ENCODE results near the gene HNF1A. TPM values are rescaled to one million over a fixed set of nuclear protein-coding genes. Genes with fewer than 3 reads are reported as not detected.
A peak's percentile ranks its signal among the peaks of the same experiment; 100 is the strongest.

Gene HNF1A
- total and polyA plus RNA-seq, 2 of the 13 experiments (the other 11 are each of a cell fraction or from before 2014, with no cell fraction given) = 13.4 to 34.7 TPM

- TF ChIP-seq REL (CRISPR knock-in tag; conservative IDR thresholded peaks at IDR 0.05) (no peak), ZNF180 (CRISPR knock-in tag; IDR thresholded peaks at IDR 0.05; ENCODE audit: borderline replicate concordance, low read depth) (no peak), ZBTB44 (CRISPR knock-in tag; IDR thresholded peaks at IDR 0.05) (no peak), KDM2A (CRISPR knock-in tag; IDR thresholded peaks at IDR 0.05; ENCODE audit: borderline replicate concordance, low read depth) (peak; percentile 45; the same call in 1 of the 2 replicates), NFIC (IDR thresholded peaks at IDR 0.05; ENCODE audit: low read length) (no peak), MIER3 (CRISPR knock-in tag; IDR thresholded peaks at IDR 0.05; ENCODE audit: borderline replicate concordance) (peak; percentile 46; the same call in 1 of the 2 replicates), CEBPZ (IDR thresholded peaks at IDR 0.05; ENCODE audit: low read length) (no peak), ARNT2 (CRISPR knock-in tag; IDR thresholded peaks at IDR 0.05; ENCODE audit: low read depth) (0 out of 2 replicates have a peak, but pooled peaks have one; percentile 70), ZSCAN25 (CRISPR knock-in tag; IDR thresholded peaks at IDR 0.05) (peak; percentile 88), ZMYM2 (CRISPR knock-in tag; IDR thresholded peaks at IDR 0.05) (no peak), ZNF883 (CRISPR knock-in tag; IDR thresholded peaks at IDR 0.05; ENCODE audit: not compliant biosample characterization) (no peak), ZSCAN31 (CRISPR knock-in tag; IDR thresholded peaks at IDR 0.05; ENCODE audit: low read depth) (peak; percentile 81), GLMP (CRISPR knock-in tag; IDR thresholded peaks at IDR 0.05; ENCODE audit: borderline replicate concordance) (no peak), NONO (IDR thresholded peaks at IDR 0.05) (no peak), NONO (CRISPR knock-in tag; conservative IDR thresholded peaks at IDR 0.05) (no peak), DR1 (CRISPR knock-in tag; IDR thresholded peaks at IDR 0.05) (0 out of 2 replicates have a peak, but pooled peaks have one; percentile 43), PLRG1 (conservative IDR thresholded peaks at IDR 0.05) (no peak), TBX2 (CRISPR knock-in tag; IDR thresholded peaks at IDR 0.05; ENCODE audit: borderline replicate concordance) (peak; percentile 74), ZNF460 (CRISPR knock-in tag; IDR thresholded peaks at IDR 0.05; ENCODE audit: borderline replicate concordance) (no peak), ZNF512B (CRISPR knock-in tag; IDR thresholded peaks at IDR 0.05; ENCODE audit: borderline replicate concordance) (no peak), ZMYM3 (CRISPR knock-in tag; IDR thresholded peaks at IDR 0.05) (peak; percentile 71)
Observed at GRCh38 chr12:120979862-120980696, 1.7 kb downstream of the HNF1A start (continued).

All from HepG2 (cell line).